ENCODE data around the gene PRPF6.

The PRPF6 gene

DNA sequence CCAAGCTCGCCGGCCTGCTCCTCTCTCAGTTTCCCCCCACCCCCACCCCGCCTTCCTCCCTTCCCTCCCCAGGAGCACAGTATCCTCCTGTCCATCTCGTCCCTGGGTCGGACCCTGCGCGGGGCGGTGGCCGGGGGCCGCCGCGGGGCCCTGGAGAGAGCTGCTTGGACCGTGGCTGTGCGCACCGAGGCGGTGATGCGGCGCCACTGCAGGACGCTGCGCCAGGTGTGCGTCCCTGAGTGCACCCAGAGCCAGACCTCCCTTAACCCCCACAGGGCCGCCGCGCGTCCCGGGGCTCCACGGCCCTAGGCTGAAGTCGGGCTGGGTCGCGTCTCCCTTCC is 57.3 kb downstream of the PRPF6 start:
- peaks cover 45% of the 10 kb centered on the region for H3K4me1 ChIP-seq (ENCODE audit: control insufficient read depth, insufficient read depth, low read depth, low read length)
- DNase-seq: no peak
- H3K27ac ChIP-seq (ENCODE audit: low read length, poor library complexity, severe bottlenecking): no peak overlapping the region
- no peak overlapping the region for H2BK5ac ChIP-seq (ENCODE audit: low read depth, low read length, poor library complexity, severe bottlenecking)
- no peak overlapping the region for H2BK12ac ChIP-seq (ENCODE audit: low read length in 2 of 2)
- no peak overlapping the region for H2AFZ ChIP-seq (ENCODE audit: low read depth, low read length)
- no peak overlapping the region for H4K91ac ChIP-seq (ENCODE audit: low read length)
- H3K23ac ChIP-seq (ENCODE audit: low read length in 2 of 2): no peak overlapping the region
- H3K4me2 ChIP-seq (ENCODE audit: low read length, poor library complexity, severe bottlenecking): peak overlapping the region; percentile 88
- H3K9me3 ChIP-seq (ENCODE audit: control insufficient read depth, low read length): no peaks in the 10 kb centered on the region
- no peak overlapping the region for H3K18ac ChIP-seq (ENCODE audit: low read depth in 1 of 2, low read length in 2 of 2)
- H3K27me3 ChIP-seq (ENCODE audit: control insufficient read depth in 1 of 2, insufficient read depth in 1 of 2, low read length in 2 of 2): peaks cover 35 to 58% of the 10 kb centered on the region in 2 experiments
- no peak overlapping the region for H2AK5ac ChIP-seq (ENCODE audit: low read length, severe bottlenecking)
- no peaks in the 10 kb centered on the region for H3K79me1 ChIP-seq (replicated peaks; ENCODE audit: low read length, poor library complexity, severe bottlenecking)
- H2BK120ac ChIP-seq (ENCODE audit: low read depth, low read length): no peak overlapping the region
- no peak overlapping the region for H2BK15ac ChIP-seq (ENCODE audit: low read depth, poor library complexity, severe bottlenecking)
- H3K14ac ChIP-seq (ENCODE audit: low read length in 2 of 2): no peak overlapping the region
- H3K36me3 ChIP-seq (ENCODE audit: control insufficient read depth in 1 of 2, insufficient read depth in 2 of 2, low read depth in 1 of 2, low read length in 2 of 2): peaks cover 18 to 30% of the 10 kb centered on the region in 2 experiments
- no peak overlapping the region for H3K9ac ChIP-seq (ENCODE audit: low read length)
- peak overlapping the region in 1 of 2 experiments; percentile 46 for H3K4me3 ChIP-seq (ENCODE audit: insufficient read depth in 1 of 2, low read depth in 1 of 2, low read length in 2 of 2)
- 1% methylated on average over 12 of the region's 30 CpGs for WGBS
- H4K8ac ChIP-seq (ENCODE audit: low read length): no peak overlapping the region
- H3K4ac ChIP-seq (ENCODE audit: low read depth in 1 of 2, low read length in 2 of 2): no peak overlapping the region

- H3K9ac ChIP-seq (ENCODE audit: low read length): no peak overlapping the region
- H2BK15ac ChIP-seq (ENCODE audit: low read depth, poor library complexity, severe bottlenecking): no peak overlapping the region
- H2BK5ac ChIP-seq (ENCODE audit: low read depth, low read length, poor library complexity, severe bottlenecking): no peak overlapping the region
- no peaks in the 10 kb centered on the region for H3K79me1 ChIP-seq (replicated peaks; ENCODE audit: low read length, poor library complexity, severe bottlenecking)
- peak overlapping the region; percentile 6 to 24 for H3K18ac ChIP-seq (ENCODE audit: low read depth in 1 of 2, low read length in 2 of 2)
- H3K36me3 ChIP-seq (ENCODE audit: control insufficient read depth in 1 of 2, insufficient read depth in 2 of 2, low read depth in 1 of 2, low read length in 2 of 2): peaks cover 15 to 27% of the 10 kb centered on the region in 2 experiments
- H3K27me3 ChIP-seq (ENCODE audit: control insufficient read depth in 1 of 2, insufficient read depth in 1 of 2, low read length in 2 of 2): peaks cover 35 to 58% of the 10 kb centered on the region in 2 experiments
- peak; percentile 74 for DNase-seq
- H2AFZ ChIP-seq (ENCODE audit: low read depth, low read length): peak overlapping the region; percentile 43
- peak overlapping the region; percentile 88 for H3K4me2 ChIP-seq (ENCODE audit: low read length, poor library complexity, severe bottlenecking)
- H3K14ac ChIP-seq (ENCODE audit: low read length in 2 of 2): no peak overlapping the region
- no peak overlapping the region for H2AK5ac ChIP-seq (ENCODE audit: low read length, severe bottlenecking)
- H3K4me1 ChIP-seq (ENCODE audit: control insufficient read depth, insufficient read depth, low read depth, low read length): peaks cover 45% of the 10 kb centered on the region
- no peak overlapping the region for H2BK12ac ChIP-seq (ENCODE audit: low read length in 2 of 2)
- H2BK120ac ChIP-seq (ENCODE audit: low read depth, low read length): peak overlapping the region; percentile 52
- H4K8ac ChIP-seq (ENCODE audit: low read length): peak overlapping the region; percentile 35
- no peak overlapping the region for H3K27ac ChIP-seq (ENCODE audit: low read length, poor library complexity, severe bottlenecking)
- no peaks in the 10 kb centered on the region for H3K9me3 ChIP-seq (ENCODE audit: control insufficient read depth, low read length)
- no peak overlapping the region for H3K4ac ChIP-seq (ENCODE audit: low read depth in 1 of 2, low read length in 2 of 2)
- H3K23ac ChIP-seq (ENCODE audit: low read length in 2 of 2): no peak overlapping the region
- WGBS: under 1% methylated on average over 72 of the region's 91 CpGs
- peak overlapping the region; percentile 46 to 51 for H3K4me3 ChIP-seq (ENCODE audit: insufficient read depth in 1 of 2, low read depth in 1 of 2, low read length in 2 of 2)
- H4K91ac ChIP-seq (ENCODE audit: low read length): peak overlapping the region; percentile 20
Observed at GRCh38 chr20:64038565-64039292, 57.8 kb downstream of the PRPF6 start.

DNA sequence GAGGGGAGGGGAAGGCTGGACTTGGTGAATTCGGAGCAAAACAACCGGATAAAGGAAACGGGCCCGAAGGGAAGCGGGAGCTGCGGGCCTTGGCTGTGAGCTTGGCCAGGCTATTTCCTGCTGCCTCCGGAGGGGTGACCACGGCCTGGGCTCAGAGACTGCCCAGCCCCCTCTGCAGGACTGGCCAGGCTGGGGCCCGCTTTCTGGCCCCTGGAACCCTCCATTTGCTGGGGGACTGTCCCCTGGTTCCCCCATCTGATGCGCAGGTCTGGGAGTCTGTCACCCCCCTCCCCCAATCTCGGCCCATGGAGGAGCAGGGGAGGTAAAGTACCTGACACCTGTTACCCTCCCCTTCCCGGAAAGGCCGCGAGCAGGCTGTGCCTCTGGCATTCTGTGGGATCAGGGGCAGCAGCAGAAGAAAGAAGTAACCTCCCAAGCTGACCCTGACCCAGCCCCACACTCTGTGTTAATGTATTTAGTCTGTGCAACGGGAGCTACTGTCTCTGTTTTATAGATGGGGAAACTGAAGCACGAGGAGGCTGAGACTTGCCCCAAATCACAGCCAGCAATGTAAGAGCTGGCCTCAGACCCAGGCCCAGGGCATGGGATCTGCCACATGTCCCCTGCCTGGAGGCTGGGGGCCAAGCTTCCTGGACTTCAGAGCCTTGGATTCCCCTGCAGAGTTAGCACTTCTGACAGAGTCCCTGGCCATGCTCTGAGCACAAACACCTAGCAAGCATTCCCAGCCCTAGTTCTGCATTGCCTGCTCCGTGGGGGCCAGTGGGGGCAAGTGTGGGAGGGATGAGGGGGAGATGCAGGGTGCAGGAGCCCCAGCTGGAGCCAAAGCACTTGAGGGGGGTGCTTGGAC is 58.6 kb downstream of the PRPF6 start:
- 16% methylated on average over 16 of the region's 17 CpGs for WGBS
- no peak overlapping the region for H3K18ac ChIP-seq (ENCODE audit: low read depth in 1 of 2, low read length in 2 of 2)
- H3K14ac ChIP-seq (ENCODE audit: low read length in 2 of 2): no peak overlapping the region
- DNase-seq: no peak
- H3K27ac ChIP-seq (ENCODE audit: low read length, poor library complexity, severe bottlenecking): no peak overlapping the region
- H3K4me3 ChIP-seq (ENCODE audit: insufficient read depth in 1 of 2, low read depth in 1 of 2, low read length in 2 of 2): peak overlapping the region in 1 of 2 experiments; percentile 51
- peaks cover 47% of the 10 kb centered on the region for H3K4me1 ChIP-seq (ENCODE audit: control insufficient read depth, insufficient read depth, low read depth, low read length)
- peak overlapping the region; percentile 52 for H2BK120ac ChIP-seq (ENCODE audit: low read depth, low read length)
- peaks cover 35 to 58% of the 10 kb centered on the region in 2 experiments for H3K27me3 ChIP-seq (ENCODE audit: control insufficient read depth in 1 of 2, insufficient read depth in 1 of 2, low read length in 2 of 2)
- H4K91ac ChIP-seq (ENCODE audit: low read length): no peak overlapping the region
- H2BK15ac ChIP-seq (ENCODE audit: low read depth, poor library complexity, severe bottlenecking): no peak overlapping the region
- H2AFZ ChIP-seq (ENCODE audit: low read depth, low read length): no peak overlapping the region
- no peak overlapping the region for H2BK5ac ChIP-seq (ENCODE audit: low read depth, low read length, poor library complexity, severe bottlenecking)
- H3K4me2 ChIP-seq (ENCODE audit: low read length, poor library complexity, severe bottlenecking): peak overlapping the region; percentile 88
- no peak overlapping the region for H3K23ac ChIP-seq (ENCODE audit: low read length in 2 of 2)
- H2AK5ac ChIP-seq (ENCODE audit: low read length, severe bottlenecking): no peak overlapping the region
- no peaks in the 10 kb centered on the region for H3K79me1 ChIP-seq (replicated peaks; ENCODE audit: low read length, poor library complexity, severe bottlenecking)
- no peak overlapping the region for H2BK12ac ChIP-seq (ENCODE audit: low read length in 2 of 2)
- H3K9ac ChIP-seq (ENCODE audit: low read length): no peak overlapping the region
- peak overlapping the region; percentile 35 for H4K8ac ChIP-seq (ENCODE audit: low read length)
- no peaks in the 10 kb centered on the region for H3K9me3 ChIP-seq (ENCODE audit: control insufficient read depth, low read length)
- no peak overlapping the region for H3K4ac ChIP-seq (ENCODE audit: low read depth in 1 of 2, low read length in 2 of 2)
- peaks cover 9 to 19% of the 10 kb centered on the region in 2 experiments for H3K36me3 ChIP-seq (ENCODE audit: control insufficient read depth in 1 of 2, insufficient read depth in 2 of 2, low read depth in 1 of 2, low read length in 2 of 2)

Measured in mesenchymal stem cell (in vitro differentiated cells and primary cell).